Breast epithelium (tissue), 3 donors: Measurements from ENCODE around the gene LRP3.
A peak's percentile ranks its signal among the peaks of the same experiment; 100 is the strongest.

Source experiments
- CTCF ChIP-seq, 3 donors: fragments of 450-650 bp; IDR thresholded peaks; one replicate each; pipeline ENCODE4 v1.5.1; 2016 to 2017; ENCODE audit warnings: antibody characterized with exemption in 3 of 3, mild to moderate bottlenecking in 3 of 3, moderate library complexity in 3 of 3
- POLR2A ChIP-seq: fragments of 450-650 bp; IDR thresholded peaks from one replicate; pipeline ENCODE4 v1.6.1; 2016; ENCODE audit warnings: antibody characterized with exemption, mild to moderate bottlenecking, moderate library complexity
- POLR2AphosphoS5 ChIP-seq, 3 donors: sonication (generic); formaldehyde crosslinking; IDR thresholded peaks; one replicate each; pipeline ENCODE4 v1.6.1; 2017; ENCODE audit warnings: antibody characterized with exemption in 3 of 3

GRCh38 chr19:33177417-33177979 is 16.6 kb upstream of the LRP3 start:
- TF ChIP-seq CTCF (IDR thresholded peaks at IDR 0.05) (peak in 2 of 3 donors; percentile 46 to 47), POLR2A (no peak), POLR2AphosphoS5 (IDR thresholded peaks at IDR 0.05) (no peak)
